Measurements from ENCODE around the gene CYREN. TPM values are rescaled to one million over a fixed set of nuclear protein-coding genes. Genes with fewer than 3 reads are reported as not detected.

CYREN gene
- total and polyA plus RNA-seq, 2 of the 13 experiments (the other 11 are each of a cell fraction or from before 2014, with no cell fraction given) = 20.7 to 60.7 TPM

DNA sequence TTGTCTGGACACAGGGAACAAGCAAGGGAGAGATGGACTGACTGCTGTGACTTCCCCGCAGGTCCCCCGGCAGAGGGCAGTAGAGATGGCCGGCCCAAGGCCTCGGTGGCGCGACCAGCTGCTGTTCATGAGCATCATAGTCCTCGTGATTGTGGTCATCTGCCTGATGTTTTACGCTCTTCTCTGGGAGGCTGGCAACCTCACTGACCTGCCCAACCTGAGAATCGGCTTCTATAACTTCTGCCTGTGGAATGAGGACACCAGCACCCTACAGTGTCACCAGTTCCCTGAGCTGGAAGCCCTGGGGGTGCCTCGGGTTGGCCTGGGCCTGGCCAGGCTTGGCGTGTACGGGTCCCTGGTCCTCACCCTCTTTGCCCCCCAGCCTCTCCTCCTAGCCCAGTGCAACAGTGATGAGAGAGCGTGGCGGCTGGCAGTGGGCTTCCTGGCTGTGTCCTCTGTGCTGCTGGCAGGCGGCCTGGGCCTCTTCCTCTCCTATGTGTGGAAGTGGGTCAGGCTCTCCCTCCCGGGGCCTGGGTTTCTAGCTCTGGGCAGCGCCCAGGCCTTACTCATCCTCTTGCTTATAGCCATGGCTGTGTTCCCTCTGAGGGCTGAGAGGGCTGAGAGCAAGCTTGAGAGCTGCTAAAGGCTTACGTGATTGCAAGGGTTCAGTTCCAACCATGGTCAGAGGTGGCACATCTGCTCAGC is 6.0 kb downstream of the CYREN start (continued):
- TF ChIP-seq, protein P1, sequence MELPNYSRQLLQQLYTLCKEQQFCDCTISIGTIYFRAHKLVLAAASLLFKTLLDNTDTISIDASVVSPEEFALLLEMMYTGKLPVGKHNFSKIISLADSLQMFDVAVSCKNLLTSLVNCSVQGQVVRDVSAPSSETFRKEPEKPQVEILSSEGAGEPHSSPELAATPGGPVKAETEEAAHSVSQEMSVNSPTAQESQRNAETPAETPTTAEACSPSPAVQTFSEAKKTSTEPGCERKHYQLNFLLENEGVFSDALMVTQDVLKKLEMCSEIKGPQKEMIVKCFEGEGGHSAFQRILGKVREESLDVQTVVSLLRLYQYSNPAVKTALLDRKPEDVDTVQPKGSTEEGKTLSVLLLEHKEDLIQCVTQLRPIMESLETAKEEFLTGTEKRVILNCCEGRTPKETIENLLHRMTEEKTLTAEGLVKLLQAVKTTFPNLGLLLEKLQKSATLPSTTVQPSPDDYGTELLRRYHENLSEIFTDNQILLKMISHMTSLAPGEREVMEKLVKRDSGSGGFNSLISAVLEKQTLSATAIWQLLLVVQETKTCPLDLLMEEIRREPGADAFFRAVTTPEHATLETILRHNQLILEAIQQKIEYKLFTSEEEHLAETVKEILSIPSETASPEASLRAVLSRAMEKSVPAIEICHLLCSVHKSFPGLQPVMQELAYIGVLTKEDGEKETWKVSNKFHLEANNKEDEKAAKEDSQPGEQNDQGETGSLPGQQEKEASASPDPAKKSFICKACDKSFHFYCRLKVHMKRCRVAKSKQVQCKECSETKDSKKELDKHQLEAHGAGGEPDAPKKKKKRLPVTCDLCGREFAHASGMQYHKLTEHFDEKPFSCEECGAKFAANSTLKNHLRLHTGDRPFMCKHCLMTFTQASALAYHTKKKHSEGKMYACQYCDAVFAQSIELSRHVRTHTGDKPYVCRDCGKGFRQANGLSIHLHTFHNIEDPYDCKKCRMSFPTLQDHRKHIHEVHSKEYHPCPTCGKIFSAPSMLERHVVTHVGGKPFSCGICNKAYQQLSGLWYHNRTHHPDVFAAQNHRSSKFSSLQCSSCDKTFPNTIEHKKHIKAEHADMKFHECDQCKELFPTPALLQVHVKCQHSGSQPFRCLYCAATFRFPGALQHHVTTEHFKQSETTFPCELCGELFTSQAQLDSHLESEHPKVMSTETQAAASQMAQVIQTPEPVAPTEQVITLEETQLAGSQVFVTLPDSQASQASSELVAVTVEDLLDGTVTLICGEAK (IDR thresholded peaks at IDR 0.05) = no peak
- TF ChIP-seq, protein P1 (CRISPR knock-in tag; IDR thresholded peaks at IDR 0.05) = no peak
- TF ChIP-seq MIXL1 (CRISPR knock-in tag; IDR thresholded peaks at IDR 0.05) (no peak), ZBTB3 (CRISPR knock-in tag; IDR thresholded peaks at IDR 0.05; ENCODE audit: borderline replicate concordance, low read depth) (no peak), ZNF781 (CRISPR knock-in tag; IDR thresholded peaks at IDR 0.05; ENCODE audit: borderline replicate concordance, not compliant biosample characterization) (no peak), TP53 (CRISPR knock-in tag; conservative IDR thresholded peaks at IDR 0.05) (no peak), YEATS2 (CRISPR knock-in tag; IDR thresholded peaks at IDR 0.05; ENCODE audit: borderline replicate concordance) (no peak), PHF21A (CRISPR knock-in tag; IDR thresholded peaks at IDR 0.05) (no peak), ZNF782 (CRISPR knock-in tag; IDR thresholded peaks at IDR 0.05; ENCODE audit: borderline replicate concordance) (no peak), ZSCAN31 (CRISPR knock-in tag; IDR thresholded peaks at IDR 0.05; ENCODE audit: low read depth) (no peak), HDAC2 (CRISPR knock-in tag; IDR thresholded peaks at IDR 0.05) (no peak), SRF (IDR thresholded peaks at IDR 0.05; ENCODE audit: low read depth, low read length) (no peak), ZNF136 (CRISPR knock-in tag; IDR thresholded peaks at IDR 0.05; ENCODE audit: low read depth) (no peak), EHMT2 (IDR thresholded peaks at IDR 0.05; ENCODE audit: borderline replicate concordance, low read depth, low read length) (no peak)
- TF ChIP-seq, protein P2, sequence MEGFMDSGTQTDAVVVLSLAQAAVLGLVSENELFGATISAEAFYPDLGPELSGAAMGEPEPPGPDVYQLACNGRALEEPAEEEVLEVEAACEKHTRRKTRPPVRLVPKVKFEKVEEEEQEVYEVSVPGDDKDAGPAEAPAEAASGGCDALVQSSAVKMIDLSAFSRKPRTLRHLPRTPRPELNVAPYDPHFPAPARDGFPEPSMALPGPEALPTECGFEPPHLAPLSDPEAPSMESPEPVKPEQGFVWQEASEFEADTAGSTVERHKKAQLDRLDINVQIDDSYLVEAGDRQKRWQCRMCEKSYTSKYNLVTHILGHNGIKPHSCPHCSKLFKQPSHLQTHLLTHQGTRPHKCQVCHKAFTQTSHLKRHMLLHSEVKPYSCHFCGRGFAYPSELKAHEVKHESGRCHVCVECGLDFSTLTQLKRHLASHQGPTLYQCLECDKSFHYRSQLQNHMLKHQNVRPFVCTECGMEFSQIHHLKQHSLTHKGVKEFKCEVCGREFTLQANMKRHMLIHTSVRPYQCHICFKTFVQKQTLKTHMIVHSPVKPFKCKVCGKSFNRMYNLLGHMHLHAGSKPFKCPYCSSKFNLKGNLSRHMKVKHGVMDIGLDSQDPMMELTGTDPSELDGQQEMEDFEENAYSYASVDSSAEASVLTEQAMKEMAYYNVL (CRISPR knock-in tag; IDR thresholded peaks at IDR 0.05; ENCODE audit: borderline replicate concordance) = no peak; the same call in 1 of the 2 replicates
- TF ChIP-seq, protein P3, sequence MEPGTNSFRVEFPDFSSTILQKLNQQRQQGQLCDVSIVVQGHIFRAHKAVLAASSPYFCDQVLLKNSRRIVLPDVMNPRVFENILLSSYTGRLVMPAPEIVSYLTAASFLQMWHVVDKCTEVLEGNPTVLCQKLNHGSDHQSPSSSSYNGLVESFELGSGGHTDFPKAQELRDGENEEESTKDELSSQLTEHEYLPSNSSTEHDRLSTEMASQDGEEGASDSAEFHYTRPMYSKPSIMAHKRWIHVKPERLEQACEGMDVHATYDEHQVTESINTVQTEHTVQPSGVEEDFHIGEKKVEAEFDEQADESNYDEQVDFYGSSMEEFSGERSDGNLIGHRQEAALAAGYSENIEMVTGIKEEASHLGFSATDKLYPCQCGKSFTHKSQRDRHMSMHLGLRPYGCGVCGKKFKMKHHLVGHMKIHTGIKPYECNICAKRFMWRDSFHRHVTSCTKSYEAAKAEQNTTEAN (CRISPR knock-in tag; conservative IDR thresholded peaks at IDR 0.05) = no peak
- TF ChIP-seq, protein P4, sequence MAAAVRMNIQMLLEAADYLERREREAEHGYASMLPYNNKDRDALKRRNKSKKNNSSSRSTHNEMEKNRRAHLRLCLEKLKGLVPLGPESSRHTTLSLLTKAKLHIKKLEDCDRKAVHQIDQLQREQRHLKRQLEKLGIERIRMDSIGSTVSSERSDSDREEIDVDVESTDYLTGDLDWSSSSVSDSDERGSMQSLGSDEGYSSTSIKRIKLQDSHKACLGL (CRISPR knock-in tag; IDR thresholded peaks at IDR 0.05) = no peak
